ENCODE results near the gene KCNF1. TPM values are rescaled to one million over a fixed set of nuclear protein-coding genes. Genes with fewer than 3 reads are reported as not detected.
A peak's percentile ranks its signal among the peaks of the same experiment; 100 is the strongest.

The KCNF1 gene
- total and polyA plus RNA-seq, 2 of the 8 experiments (the other 6 are each of a cell fraction or from before 2014, with no cell fraction given), result 0.48 to 1.5 TPM

DNA sequence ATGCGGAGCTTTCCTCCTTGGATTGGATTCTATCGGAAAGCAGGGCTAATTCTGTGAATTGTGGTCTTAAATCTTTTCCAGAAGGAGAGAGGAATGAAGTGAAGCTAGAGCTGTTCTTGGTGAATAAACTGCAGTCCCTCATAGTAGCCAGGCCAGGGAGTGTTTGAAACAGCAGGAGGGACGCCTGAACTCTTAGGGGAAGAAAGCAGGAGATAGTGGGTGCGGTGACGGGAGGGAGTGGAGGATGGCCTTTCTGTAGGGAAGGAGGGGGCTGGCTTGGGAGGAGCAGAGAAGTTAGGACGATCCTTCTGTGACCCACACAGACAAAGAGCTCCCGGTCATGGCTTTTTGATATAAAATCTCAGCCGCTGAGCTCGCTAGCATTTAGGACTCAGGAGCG, 47.5 kb upstream of the KCNF1 start:
- H3K9ac ChIP-seq (replicated peaks in 1 of 4; ENCODE audit: extremely low read depth in 1 of 4, low read depth in 3 of 4, low read length in 3 of 4), result no peak overlapping the region
- no peak overlapping the region for H2BK20ac ChIP-seq (ENCODE audit: low read length)
- no peaks in the 10 kb centered on the region for H3K27me3 ChIP-seq (replicated peaks in 1 of 4; ENCODE audit: control insufficient read depth in 3 of 4, extremely low read depth in 1 of 4, insufficient read depth in 3 of 4, low read length in 3 of 4)
- no peak overlapping the region for H3K4me2 ChIP-seq (ENCODE audit: insufficient read depth in 1 of 2, low read depth in 2 of 2, low read length in 2 of 2)
- H3K4me1 ChIP-seq (replicated peaks in 1 of 4; ENCODE audit: control insufficient read depth in 3 of 4, insufficient read depth in 4 of 4, low read length in 3 of 4), result peaks cover 0 to 3% (median 0%) of the 10 kb centered on the region in 4 experiments; a peak in 1 of 7 replicates
- no peak overlapping the region for H3K56ac ChIP-seq (replicated peaks; ENCODE audit: insufficient read length, low read depth, low read length)
- H4K20me1 ChIP-seq (replicated peaks in 1 of 2; ENCODE audit: control insufficient read depth in 1 of 2, insufficient read depth in 2 of 2, low read length in 2 of 2), result no peaks in the 10 kb centered on the region
- H2AFZ ChIP-seq (ENCODE audit: low read length), result peak overlapping the region; percentile 23; the same call in 1 of the 2 replicates
- no peak overlapping the region for H2AK5ac ChIP-seq (ENCODE audit: low read depth, low read length)
- H3K9me3 ChIP-seq (ENCODE audit: insufficient read depth in 2 of 2, low read depth in 1 of 2, low read length in 1 of 2), result no peaks in the 10 kb centered on the region
- H3K36me3 ChIP-seq (ENCODE audit: control insufficient read depth in 2 of 4, insufficient read depth in 4 of 4, low read length in 3 of 4), result no peaks in the 10 kb centered on the region
- no peak overlapping the region for H2BK15ac ChIP-seq (ENCODE audit: low read length)
- H3K79me1 ChIP-seq (ENCODE audit: low read depth, low read length), result no peaks in the 10 kb centered on the region
- no peak overlapping the region for H4K91ac ChIP-seq (replicated peaks; ENCODE audit: insufficient read length, low read length)
- no peak overlapping the region for H2BK12ac ChIP-seq (ENCODE audit: low read depth, low read length)
- H3K14ac ChIP-seq (ENCODE audit: insufficient read length), result no peak overlapping the region
- WGBS, 2 experiments (ENCODE audit: extremely low coverage in 1 of 2, insufficient coverage in 1 of 2, insufficient read length in 1 of 2, insufficient replicate concordance in 2 of 2, low coverage in 1 of 2, low lambda C conversion rate in 2 of 2, missing lambda C conversion rate in 1 of 2), result 77% methylated on average over 10 of the region's 10 CpGs; no CpG with 5 or more reads in 1 of the 2 experiments
- no peak overlapping the region for H3K27ac ChIP-seq (ENCODE audit: low read depth, low read length)
- H2BK5ac ChIP-seq (ENCODE audit: low read depth, low read length), result no peak overlapping the region
- H3K23ac ChIP-seq (ENCODE audit: insufficient read length), result no peak overlapping the region
- H4K5ac ChIP-seq (ENCODE audit: insufficient read length, low read depth, low read length), result no peak overlapping the region
- no peak overlapping the region for H3K4me3 ChIP-seq (ENCODE audit: extremely low read depth in 1 of 4, insufficient read depth in 2 of 4, low read depth in 3 of 4, low read length in 4 of 4)
- no peak overlapping the region for H3K18ac ChIP-seq (ENCODE audit: extremely low read depth, low read length)
- no peak for FAIRE-seq
- no peak overlapping the region for H2BK120ac ChIP-seq (replicated peaks; ENCODE audit: low read depth, low read length)
- POLR2A ChIA-PET (ENCODE audit: partially characterized antibody), result interaction anchor here (0.6 to 1.3 kb wide), 2 partner anchors 52 to 770 kb away, joined by 3 read pairs; partner anchors contain the start of gene PDIA6
- no peaks in the 10 kb centered on the region for H3K23me2 ChIP-seq (ENCODE audit: low read depth, low read length)
- H4K8ac ChIP-seq (ENCODE audit: extremely low read depth, insufficient read depth, low read length), result no peak overlapping the region
- H3K79me2 ChIP-seq (ENCODE audit: control insufficient read depth in 1 of 2, insufficient read depth in 2 of 2, low read length in 2 of 2), result no peaks in the 10 kb centered on the region
- no peak for DNase-seq (ENCODE audit: low read depth in 1 of 2, low spot score in 2 of 2)
- H3K4ac ChIP-seq (replicated peaks; ENCODE audit: insufficient read length, low read depth, low read length), result no peak overlapping the region
- CTCF ChIA-PET (ENCODE audit: partially characterized antibody), result interaction anchor here (0.8 to 3.6 kb wide), 21 partner anchors 11 to 266 kb away, joined by 3 to 15 read pairs (median 5); no protein-coding TSS in a partner anchor
- TF ChIP-seq ASH2L (IDR thresholded peaks at IDR 0.05; ENCODE audit: low read length) (no peak), CTBP2 (IDR thresholded peaks at IDR 0.05; ENCODE audit: borderline replicate concordance, insufficient read depth, insufficient read length, low read length) (no peak)
- TF ChIP-seq, protein P1, sequence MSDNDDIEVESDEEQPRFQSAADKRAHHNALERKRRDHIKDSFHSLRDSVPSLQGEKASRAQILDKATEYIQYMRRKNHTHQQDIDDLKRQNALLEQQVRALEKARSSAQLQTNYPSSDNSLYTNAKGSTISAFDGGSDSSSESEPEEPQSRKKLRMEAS (IDR thresholded peaks at IDR 0.05), result no peak
